ENCODE measurements around the gene TSFM. TPM values are rescaled to one million over a fixed set of nuclear protein-coding genes. Genes with fewer than 3 reads are reported as not detected.

TSFM gene
- total and polyA plus RNA-seq, 2 of the 4 experiments (the other 2 are of a cell fraction) = 11.5 to 14.0 TPM

GRCh38 chr12:57835366-57836288 lies 53.0 kb downstream of the TSFM start:
- CTCF ChIA-PET = interaction anchor here (1.2 to 2.0 kb wide), 2 partner anchors 66 to 69 kb away, joined by 3 to 9 read pairs; no protein-coding TSS in a partner anchor
- TF ChIP-seq USF2 (IDR thresholded peaks at IDR 0.05; ENCODE audit: low read depth, low read length) (no peak), CTCF (conservative IDR thresholded peaks at IDR 0.05; ENCODE audit: low read depth, low read length) (no peak), NFE2L2 (IDR thresholded peaks at IDR 0.05; ENCODE audit: low read depth, low read length) (no peak), MAFK (IDR thresholded peaks at IDR 0.05; ENCODE audit: low read depth, low read length) (no peak), POLR2A (IDR thresholded peaks at IDR 0.05; ENCODE audit: low read depth, low read length) (no peak), FOS (IDR thresholded peaks at IDR 0.05; ENCODE audit: low read depth, low read length) (no peak), RFX5 (IDR thresholded peaks at IDR 0.05; ENCODE audit: low read depth, low read length) (no peak), CEBPB (IDR thresholded peaks at IDR 0.05; ENCODE audit: low read depth, low read length) (no peak), ELK1 (IDR thresholded peaks at IDR 0.05; ENCODE audit: borderline replicate concordance, low read depth, low read length) (no peak), MXI1 (IDR thresholded peaks at IDR 0.05; ENCODE audit: borderline replicate concordance, low read depth, low read length) (no peak), RCOR1 (IDR thresholded peaks at IDR 0.05; ENCODE audit: insufficient replicate concordance, low read length) (no peak), MAZ (IDR thresholded peaks at IDR 0.05; ENCODE audit: borderline replicate concordance, low read depth, low read length) (no peak), CHD1 (IDR thresholded peaks at IDR 0.05; ENCODE audit: low read depth, low read length) (no peak), RAD21 (IDR thresholded peaks at IDR 0.05; ENCODE audit: low read length) (no peak)

More at GRCh38 chr12:57835366-57836288, 53.0 kb downstream of the TSFM start:
- H2AK5ac ChIP-seq (ENCODE audit: low read depth, low read length) = peak overlapping the region; percentile 59
- peak overlapping the region; percentile 95 for H2BK5ac ChIP-seq (ENCODE audit: low read depth, low read length, poor library complexity, severe bottlenecking)
- no peaks in the 10 kb centered on the region for H3K9me3 ChIP-seq (ENCODE audit: control insufficient read depth, insufficient read depth, low read length)
- no peak overlapping the region; the same call in 1 of the 2 replicates for H2BK120ac ChIP-seq (ENCODE audit: low read depth, low read length)
- peak overlapping the region in 1 of 2 experiments; percentile 47; a peak in 2 of 4 replicates for H4K8ac ChIP-seq (ENCODE audit: low read depth in 2 of 2, low read length in 2 of 2)
- H3K27me3 ChIP-seq (ENCODE audit: control insufficient read depth, insufficient read depth, low read length) = no peaks in the 10 kb centered on the region
- H3K4me3 ChIP-seq (ENCODE audit: insufficient read depth, low read depth, low read length) = no peak overlapping the region
- H3K27ac ChIP-seq (ENCODE audit: insufficient read depth, low read length) = peak overlapping the region; percentile 77
- no peak overlapping the region for H2AFZ ChIP-seq (replicated peaks; ENCODE audit: low read length, poor library complexity)
- no peak overlapping the region for H3K9ac ChIP-seq (ENCODE audit: low read depth, low read length)
- no peak overlapping the region for H2BK20ac ChIP-seq (ENCODE audit: low read depth, low read length)
- dilution Hi-C loops (cut with HindIII; ENCODE audit: low sequenced_read_pairs, unreplicated experiment) = no loop called here
- peak overlapping the region; percentile 58 for H2AK9ac ChIP-seq (replicated peaks; ENCODE audit: low read depth, low read length, poor library complexity)
- peak overlapping the region; percentile 3; the same call in 1 of the 2 replicates for H3K23ac ChIP-seq (ENCODE audit: low read depth, low read length)
- H3K56ac ChIP-seq (ENCODE audit: extremely low read depth, insufficient read depth, low read length) = no peak overlapping the region
- H3K9me1 ChIP-seq (ENCODE audit: insufficient read depth, low read length) = peaks cover 64% of the 10 kb centered on the region
- DNase-seq (no peak), ATAC-seq (ENCODE audit: low read depth) (no peak)
- H3K4me1 ChIP-seq (ENCODE audit: control insufficient read depth, insufficient read depth, low read length) = peaks cover 63% of the 10 kb centered on the region
- peak overlapping the region; percentile 94 for H3K4me2 ChIP-seq (ENCODE audit: low read depth, low read length)
- in situ Hi-C loops (cut with MboI; ENCODE audit: low sequenced_read_pairs) = no loop called here
- POLR2A ChIA-PET (ENCODE audit: unreplicated experiment) = no interaction called here
- no TSS peak for BruUV-seq (replicated peaks)
- H2BK15ac ChIP-seq (ENCODE audit: low read depth, low read length) = no peak overlapping the region
- peaks cover 98% of the 10 kb centered on the region for H4K20me1 ChIP-seq (ENCODE audit: insufficient read depth, low read length)
- H4K91ac ChIP-seq (ENCODE audit: insufficient read depth, low read depth, low read length) = 0 out of 2 replicates have a peak overlapping the region, but pooled peaks have one; percentile 8
- H4K5ac ChIP-seq (ENCODE audit: low read depth, low read length) = no peak overlapping the region
- intact Hi-C loops (cut with micrococcal nuclease) = no loop called here
- no peak overlapping the region for H3K18ac ChIP-seq (ENCODE audit: low read depth, low read length)
- peaks cover 0 to 82% of the 10 kb centered on the region in 2 experiments; a peak in 2 of 4 replicates for H3K79me1 ChIP-seq (ENCODE audit: low read depth in 1 of 2, low read length in 2 of 2)
- peaks cover 11% of the 10 kb centered on the region; the same call in 1 of the 2 replicates for H3K36me3 ChIP-seq (ENCODE audit: control insufficient read depth, insufficient read depth, low read length)
- peak overlapping the region; percentile 81; the same call in 1 of the 2 replicates for H3K4ac ChIP-seq (ENCODE audit: low read depth, low read length)
- H3K14ac ChIP-seq (replicated peaks; ENCODE audit: low read depth, low read length) = peak overlapping the region; percentile 84
- WGBS, 2 experiments (ENCODE audit: extremely low coverage in 2 of 2, insufficient read length in 1 of 2) = no CpG with 5 or more reads among the region's 9 CpGs
